ENCODE results near the gene ZNF627. TPM values are rescaled to one million over a fixed set of nuclear protein-coding genes. Genes with fewer than 3 reads are reported as not detected.

Gene ZNF627
- total RNA-seq, 1 donor: 20.3 TPM

DNA sequence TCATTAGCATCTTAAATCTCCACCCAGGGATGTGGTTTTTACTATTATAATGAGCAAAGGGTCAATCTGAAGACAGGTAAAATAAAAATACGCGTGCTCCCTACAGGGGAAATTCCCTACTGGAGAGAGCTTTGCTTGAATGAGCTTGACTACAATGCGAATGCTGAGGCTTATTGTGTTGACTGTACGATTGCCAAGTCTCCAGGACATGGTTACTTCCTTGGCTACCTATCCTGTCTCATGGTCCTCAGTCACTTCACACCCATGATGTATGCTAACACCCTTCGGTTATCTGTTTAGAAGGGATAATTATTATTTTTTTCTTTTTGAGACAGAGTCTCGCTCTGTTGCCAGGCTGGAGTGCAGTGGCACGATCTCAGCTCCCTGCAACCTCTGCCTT is 61.7 kb downstream of the ZNF627 start:
- Histone ChIP-seq H3K36me3 (ENCODE audit: insufficient read depth, low read length) (peaks cover 3% of the 10 kb centered on the region), H4K20me1 (ENCODE audit: insufficient read depth, low read length) (no peaks in the 10 kb centered on the region), H3K4me1 (ENCODE audit: insufficient read depth, low read length) (no peaks in the 10 kb centered on the region), H3K9me3 (ENCODE audit: low read depth, low read length) (peaks cover 3% of the 10 kb centered on the region), H2AFZ (ENCODE audit: low read length) (no peak overlapping the region), H3K4me3 (ENCODE audit: insufficient read depth, low read length) (no peak overlapping the region), H3K27ac (ENCODE audit: low read depth, low read length) (no peak overlapping the region), H3K79me2 (ENCODE audit: insufficient read depth, low read length) (no peaks in the 10 kb centered on the region), H3K27me3 (ENCODE audit: insufficient read depth, low read length) (no peaks in the 10 kb centered on the region), H3K4me2 (ENCODE audit: insufficient read depth, low read length) (no peak overlapping the region)
- TF ChIP-seq, protein P1, sequence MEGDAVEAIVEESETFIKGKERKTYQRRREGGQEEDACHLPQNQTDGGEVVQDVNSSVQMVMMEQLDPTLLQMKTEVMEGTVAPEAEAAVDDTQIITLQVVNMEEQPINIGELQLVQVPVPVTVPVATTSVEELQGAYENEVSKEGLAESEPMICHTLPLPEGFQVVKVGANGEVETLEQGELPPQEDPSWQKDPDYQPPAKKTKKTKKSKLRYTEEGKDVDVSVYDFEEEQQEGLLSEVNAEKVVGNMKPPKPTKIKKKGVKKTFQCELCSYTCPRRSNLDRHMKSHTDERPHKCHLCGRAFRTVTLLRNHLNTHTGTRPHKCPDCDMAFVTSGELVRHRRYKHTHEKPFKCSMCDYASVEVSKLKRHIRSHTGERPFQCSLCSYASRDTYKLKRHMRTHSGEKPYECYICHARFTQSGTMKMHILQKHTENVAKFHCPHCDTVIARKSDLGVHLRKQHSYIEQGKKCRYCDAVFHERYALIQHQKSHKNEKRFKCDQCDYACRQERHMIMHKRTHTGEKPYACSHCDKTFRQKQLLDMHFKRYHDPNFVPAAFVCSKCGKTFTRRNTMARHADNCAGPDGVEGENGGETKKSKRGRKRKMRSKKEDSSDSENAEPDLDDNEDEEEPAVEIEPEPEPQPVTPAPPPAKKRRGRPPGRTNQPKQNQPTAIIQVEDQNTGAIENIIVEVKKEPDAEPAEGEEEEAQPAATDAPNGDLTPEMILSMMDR (IDR thresholded peaks at IDR 0.05; ENCODE audit: extremely low read depth, low read depth, low read length): no peak
- DNase-seq (ENCODE audit: insufficient read length, low spot score, missing footprints): no peak

DNA sequence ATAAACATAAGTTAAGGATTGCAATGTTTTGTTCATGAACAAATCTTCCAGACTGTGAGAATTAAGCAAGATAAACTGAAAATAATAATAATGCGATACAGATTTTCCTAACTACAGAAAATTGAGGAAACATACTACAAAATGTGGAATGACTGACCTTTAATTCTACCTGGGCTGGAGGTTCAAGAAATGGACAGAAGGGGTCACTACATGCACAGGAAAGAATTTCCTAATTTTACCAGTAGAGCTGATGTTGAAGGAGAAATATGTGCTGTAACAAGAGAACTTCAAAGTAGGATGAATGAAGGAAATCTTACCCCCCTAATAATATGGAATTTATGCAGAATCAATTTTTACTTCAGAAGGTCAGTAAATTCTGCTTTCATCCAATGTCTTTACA is 62.3 kb downstream of the ZNF627 start:
- peak; percentile 74 for DNase-seq (ENCODE audit: insufficient read length, low spot score, missing footprints)
- no peaks in the 10 kb centered on the region for H4K20me1 ChIP-seq (ENCODE audit: insufficient read depth, low read length)

DNA sequence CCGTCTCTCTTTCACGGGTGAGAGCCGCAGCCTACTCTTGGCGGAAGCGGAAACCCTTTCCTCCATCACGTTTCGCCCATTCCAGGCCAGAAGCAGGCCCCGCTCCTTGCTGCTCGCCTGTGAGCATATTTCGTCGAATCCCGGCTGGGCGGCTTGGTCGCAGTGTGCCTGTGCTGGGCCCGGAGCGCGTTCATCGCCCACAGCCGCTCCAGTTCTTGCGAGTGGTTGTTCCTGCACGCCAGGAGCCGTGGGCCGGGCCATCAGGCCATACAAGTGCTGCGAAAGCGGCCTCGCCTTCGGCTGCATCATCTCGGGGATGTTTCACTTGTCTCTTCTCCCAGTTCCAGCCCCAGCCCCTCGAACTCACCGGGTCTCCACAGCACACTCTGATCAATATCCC is 65.0 kb downstream of the ZNF627 start:
- Histone ChIP-seq H3K4me2 (ENCODE audit: insufficient read depth, low read length) (no peak overlapping the region), H3K27ac (ENCODE audit: low read depth, low read length) (no peak overlapping the region), H3K27me3 (ENCODE audit: insufficient read depth, low read length) (no peaks in the 10 kb centered on the region), H3K4me1 (ENCODE audit: insufficient read depth, low read length) (no peaks in the 10 kb centered on the region), H3K4me3 (ENCODE audit: insufficient read depth, low read length) (no peak overlapping the region), H3K9me3 (ENCODE audit: low read depth, low read length) (no peaks in the 10 kb centered on the region), H3K79me2 (ENCODE audit: insufficient read depth, low read length) (no peaks in the 10 kb centered on the region), H3K36me3 (ENCODE audit: insufficient read depth, low read length) (no peaks in the 10 kb centered on the region), H2AFZ (ENCODE audit: low read length) (no peak overlapping the region), H4K20me1 (ENCODE audit: insufficient read depth, low read length) (no peaks in the 10 kb centered on the region)
- TF ChIP-seq, protein P1 (IDR thresholded peaks at IDR 0.05; ENCODE audit: extremely low read depth, low read depth, low read length): no peak
- DNase-seq (ENCODE audit: insufficient read length, low spot score, missing footprints): no peak

More for the DNA sequence above, 62.3 kb downstream of the ZNF627 start:
- TF ChIP-seq, protein P1 (IDR thresholded peaks at IDR 0.05; ENCODE audit: extremely low read depth, low read depth, low read length): peak; percentile 16
- H3K79me2 ChIP-seq (ENCODE audit: insufficient read depth, low read length): no peaks in the 10 kb centered on the region
- no peaks in the 10 kb centered on the region for H3K27me3 ChIP-seq (ENCODE audit: insufficient read depth, low read length)
- no peaks in the 10 kb centered on the region for H3K4me1 ChIP-seq (ENCODE audit: insufficient read depth, low read length)
- H3K4me3 ChIP-seq (ENCODE audit: insufficient read depth, low read length): no peak overlapping the region
- H3K36me3 ChIP-seq (ENCODE audit: insufficient read depth, low read length): peaks cover 3% of the 10 kb centered on the region
- no peak overlapping the region for H3K27ac ChIP-seq (ENCODE audit: low read depth, low read length)
- H3K4me2 ChIP-seq (ENCODE audit: insufficient read depth, low read length): no peak overlapping the region
- peaks cover 2% of the 10 kb centered on the region for H3K9me3 ChIP-seq (ENCODE audit: low read depth, low read length)
- no peak overlapping the region for H2AFZ ChIP-seq (ENCODE audit: low read length)

DNA sequence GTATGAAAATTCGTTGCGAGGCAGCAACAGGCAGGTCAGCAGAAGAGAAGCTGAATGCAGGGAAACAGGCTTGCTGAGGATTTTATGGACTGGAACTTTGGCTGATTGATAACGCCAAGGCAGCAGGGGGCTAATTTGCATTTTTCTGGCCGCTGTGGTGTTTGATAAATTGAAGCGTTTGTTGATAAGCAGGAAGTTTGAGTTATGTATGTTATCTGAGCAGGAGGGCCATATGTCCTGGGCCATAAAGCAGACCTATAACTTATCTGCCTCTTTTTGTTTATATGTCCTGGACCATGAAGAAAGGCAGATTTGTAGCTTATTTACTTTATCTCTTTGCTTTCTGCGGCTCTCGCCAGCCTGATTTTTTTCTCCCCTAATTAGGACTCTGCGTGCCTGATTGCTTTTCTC is 65.9 kb downstream of the ZNF627 start:
- Histone ChIP-seq H3K4me2 (ENCODE audit: insufficient read depth, low read length) (no peak overlapping the region), H3K4me3 (ENCODE audit: insufficient read depth, low read length) (no peak overlapping the region), H3K79me2 (ENCODE audit: insufficient read depth, low read length) (no peaks in the 10 kb centered on the region), H3K27me3 (ENCODE audit: insufficient read depth, low read length) (no peaks in the 10 kb centered on the region), H3K9me3 (ENCODE audit: low read depth, low read length) (no peaks in the 10 kb centered on the region), H2AFZ (ENCODE audit: low read length) (no peak overlapping the region), H3K36me3 (ENCODE audit: insufficient read depth, low read length) (no peaks in the 10 kb centered on the region), H4K20me1 (ENCODE audit: insufficient read depth, low read length) (no peaks in the 10 kb centered on the region), H3K27ac (ENCODE audit: low read depth, low read length) (no peak overlapping the region), H3K4me1 (ENCODE audit: insufficient read depth, low read length) (no peaks in the 10 kb centered on the region)
- TF ChIP-seq, protein P1 (IDR thresholded peaks at IDR 0.05; ENCODE audit: extremely low read depth, low read depth, low read length): no peak
- no peak for DNase-seq (ENCODE audit: insufficient read length, low spot score, missing footprints)

Other genes with a start within 250 kb of the ZNF627 start
- 10.6 and 14.1 TPM in 2 replicates for gene PLPPR2, start 242.1 kb upstream of the ZNF627 start, total RNA-seq
- gene SWSAP1, start 222.8 kb upstream of the ZNF627 start, total RNA-seq: 0.72 and 0.88 TPM in 2 replicates
- 1.8 and 2.5 TPM in 2 replicates for gene EPOR, start 213.2 kb upstream of the ZNF627 start, total RNA-seq
- gene RGL3, start 178.2 kb upstream of the ZNF627 start, total RNA-seq: 0.29 and 0.36 TPM in 2 replicates
- gene ODAD3, start 162.4 kb upstream of the ZNF627 start, total RNA-seq: under 0.01 TPM in 2 replicates
- 117 and 119 TPM in 2 replicates for gene PRKCSH, start 161.8 kb upstream of the ZNF627 start, total RNA-seq
- 0.72 TPM in 1 of 2 replicates, not detected in the other for gene ELAVL3, start 116.4 kb upstream of the ZNF627 start, total RNA-seq
- 2.9 and 3.5 TPM in 2 replicates for gene ZNF653, start 91.6 kb upstream of the ZNF627 start, total RNA-seq
- gene ECSIT, start 68.3 kb upstream of the ZNF627 start, total RNA-seq: 36.9 and 37.1 TPM in 2 replicates
- gene CNN1, start 58.6 kb upstream of the ZNF627 start, total RNA-seq: 7.1 and 9.8 TPM in 2 replicates
- gene ELOF1, start 38.3 kb upstream of the ZNF627 start, total RNA-seq: 31.2 and 42.0 TPM in 2 replicates
- 0.59 and 2.5 TPM in 2 replicates for gene ACP5, start 19.8 kb upstream of the ZNF627 start, total RNA-seq
- gene ZNF823, start 141.5 kb downstream of the ZNF627 start, total RNA-seq: 6.2 and 9.4 TPM in 2 replicates
- 11.6 and 13.3 TPM in 2 replicates for gene ZNF441, start 169.5 kb downstream of the ZNF627 start, total RNA-seq
- 4.3 and 6.2 TPM in 2 replicates for gene ZNF491, start 201.0 kb downstream of the ZNF627 start, total RNA-seq
- gene ZNF440, start 216.8 kb downstream of the ZNF627 start, total RNA-seq: 10.6 and 11.2 TPM in 2 replicates

Data from osteoblast (primary cell).